Measurements from ENCODE around the gene PARD3.
A peak's percentile ranks its signal among the peaks of the same experiment; 100 is the strongest.
"Not testable (repeated sequence)": the region's sequence is repeated elsewhere in the genome, so short reads cannot be mapped to it uniquely, and the experiment has no call there.

PARD3 gene

GRCh38 chr10:34815185-34816084, at the start of gene PARD3:
TSS of gene PARD3 (minus strand) at chr10:34815296. CDS start at chr10:34814995, 301 bp downstream.
- peak; percentile 85 for DNase-seq

DNA sequence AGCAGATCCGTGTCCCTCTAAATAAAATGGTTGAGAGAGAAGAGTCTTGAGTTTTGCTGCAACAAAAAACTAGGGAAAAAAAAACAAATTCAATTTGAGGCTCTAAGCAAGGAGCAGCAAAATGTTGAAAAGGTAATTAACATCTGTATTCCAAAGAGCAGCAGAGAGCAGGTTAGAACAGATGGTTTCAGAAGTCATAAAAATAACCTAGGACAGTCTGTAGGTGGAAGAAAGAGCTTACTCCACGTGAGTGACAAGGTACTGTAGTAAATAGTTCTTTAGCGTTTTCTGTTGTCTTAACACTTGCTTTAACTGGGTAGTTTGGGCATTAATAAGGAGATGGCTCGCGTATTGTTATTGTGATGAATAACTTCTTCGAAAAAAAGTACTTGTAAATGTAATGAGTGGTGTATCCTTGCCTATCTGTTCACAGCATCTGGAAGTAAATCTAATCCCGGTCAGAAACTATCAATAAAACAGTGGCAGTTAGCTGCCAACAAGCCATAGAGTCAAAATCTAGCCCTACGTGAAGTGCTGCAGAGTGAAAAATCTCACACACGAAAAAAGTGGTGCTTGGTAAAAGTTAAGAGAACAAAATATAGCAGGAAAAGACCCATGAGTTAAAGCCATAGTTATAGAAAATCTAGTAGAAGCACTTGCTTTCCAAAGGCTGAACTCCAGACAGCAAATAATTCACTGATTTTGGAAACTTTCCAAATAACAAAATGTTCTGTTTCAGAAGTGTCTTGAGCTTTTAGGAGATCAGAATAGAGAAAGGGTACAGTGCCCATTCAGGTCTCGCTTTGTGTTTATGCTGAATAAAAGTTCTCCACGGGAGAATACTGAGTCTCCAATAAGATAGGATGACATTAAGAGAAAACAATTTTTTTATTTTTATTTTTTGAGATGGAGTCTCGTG, 49.3 kb upstream of the PARD3 start:
- no peak for DNase-seq

GRCh38 chr10:34862892-34863291, 47.8 kb upstream of the PARD3 start:
- DNase-seq, result peak; percentile 74

DNA sequence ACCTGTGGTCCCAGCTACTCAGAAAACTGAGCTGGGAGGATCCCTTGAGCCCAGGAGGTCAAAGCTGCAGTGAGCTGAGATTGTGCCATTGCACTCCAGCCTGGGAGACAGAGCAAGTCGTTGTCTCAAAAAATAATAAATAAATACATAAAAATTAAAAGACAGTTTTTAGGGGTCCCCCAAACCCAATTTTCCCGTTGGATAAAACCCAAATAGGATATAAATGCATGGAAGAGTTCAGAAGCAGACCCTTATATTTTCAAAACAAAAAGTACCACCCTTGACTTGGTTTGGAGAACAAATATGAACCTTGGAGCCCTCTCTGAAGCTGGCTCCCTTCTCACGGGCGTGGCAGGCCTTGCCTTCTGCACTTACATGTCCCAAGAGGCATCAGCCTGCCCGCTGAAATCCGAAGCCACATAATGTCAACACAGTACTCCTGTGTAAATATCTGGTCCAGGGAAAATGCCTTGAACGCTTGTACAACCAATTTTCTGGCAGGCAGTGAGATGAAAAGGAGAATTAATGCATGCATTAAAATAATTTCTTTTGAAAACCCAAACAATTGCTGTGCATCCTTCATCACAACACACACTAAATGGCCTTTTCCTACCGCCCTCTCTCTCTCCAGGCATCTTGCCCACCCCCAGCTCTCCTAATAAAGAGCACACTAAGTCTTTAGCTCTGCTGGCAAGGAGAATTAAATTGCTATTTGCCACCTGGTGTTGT, 46.4 kb upstream of the PARD3 start:
- peak; percentile 89 for DNase-seq

GRCh38 chr10:34859170-34859569, 44.1 kb upstream of the PARD3 start:
- DNase-seq, result no peak

DNA sequence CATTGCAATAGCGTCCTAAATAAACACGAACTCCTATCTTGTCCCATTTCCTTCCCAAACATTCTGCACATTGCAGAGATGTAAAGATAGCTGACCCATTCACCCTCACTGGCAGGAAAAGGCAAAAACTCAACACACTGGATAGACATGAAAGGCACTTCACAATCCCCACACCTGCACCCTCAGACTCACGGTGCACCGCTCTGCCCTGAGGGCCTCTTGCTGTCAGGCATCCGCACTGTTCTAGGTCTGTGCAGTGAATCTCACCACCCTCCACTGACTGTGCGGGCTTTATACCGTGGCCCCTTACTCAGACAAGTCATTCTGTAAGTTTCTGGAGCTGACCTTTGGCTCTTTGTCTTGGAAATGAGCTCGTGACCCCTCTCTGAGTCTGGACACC, 42.9 kb upstream of the PARD3 start:
- DNase-seq, result no peak

GRCh38 chr10:34854147-34854601, 39.1 kb upstream of the PARD3 start:
- DNase-seq, result peak; percentile 11

- DNase-seq, result no peak
Observed at GRCh38 chr10:34853357-34853756, 38.3 kb upstream of the PARD3 start.

GRCh38 chr10:34850558-34850957, 35.5 kb upstream of the PARD3 start:
- DNase-seq, result no peak

- DNase-seq, result no peak
Observed at GRCh38 chr10:34850036-34850435, 34.9 kb upstream of the PARD3 start.

DNA sequence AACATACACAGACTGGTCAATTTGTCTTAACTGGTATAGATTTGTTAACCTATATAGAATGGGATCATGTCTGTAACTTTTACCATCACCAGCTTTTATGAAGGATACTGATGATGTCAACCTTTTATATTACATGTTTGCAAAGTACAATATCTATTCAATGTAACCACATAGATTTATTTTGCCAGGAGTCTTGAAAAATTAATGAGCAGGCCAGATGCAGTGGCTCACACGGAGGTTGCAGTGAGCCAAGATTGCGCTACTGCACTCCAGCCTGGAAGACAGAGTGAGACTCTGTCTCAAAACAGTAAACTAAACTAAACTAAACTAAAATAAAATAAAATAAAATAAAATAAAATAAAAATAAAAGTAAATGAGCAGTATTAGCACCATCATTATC, 30.0 kb upstream of the PARD3 start:
- no peak for DNase-seq

GRCh38 chr10:34844448-34844847, 29.4 kb upstream of the PARD3 start:
- no peak for DNase-seq

- DNase-seq, result not testable (repeated sequence)
Observed at GRCh38 chr10:34843470-34843869, 28.4 kb upstream of the PARD3 start.

DNA sequence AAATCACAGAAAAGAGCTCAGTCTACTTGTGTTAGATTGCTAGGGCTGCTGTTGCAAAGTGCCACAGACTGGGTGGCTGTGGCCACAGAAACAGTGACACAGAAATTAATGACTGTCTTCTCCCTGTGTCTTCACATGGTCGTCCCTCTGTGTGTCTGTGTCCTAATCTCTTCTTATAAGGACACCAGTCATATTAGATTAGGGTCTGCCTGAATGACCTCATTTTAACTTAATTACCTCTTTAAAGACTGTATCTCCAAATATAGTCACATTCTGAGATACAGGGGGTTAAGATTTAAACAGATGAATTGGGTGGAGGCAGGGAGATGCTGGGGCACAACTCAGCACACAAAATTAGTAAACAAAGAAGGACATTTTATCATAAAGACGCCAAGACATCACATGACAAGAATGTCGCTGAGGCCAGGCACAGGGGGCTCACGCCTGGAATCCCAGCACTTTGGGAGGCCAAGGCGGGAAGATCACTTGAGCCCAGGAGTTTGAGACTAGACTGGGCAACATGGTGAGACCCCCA, 23.3 kb upstream of the PARD3 start:
- DNase-seq, result no peak

DNA sequence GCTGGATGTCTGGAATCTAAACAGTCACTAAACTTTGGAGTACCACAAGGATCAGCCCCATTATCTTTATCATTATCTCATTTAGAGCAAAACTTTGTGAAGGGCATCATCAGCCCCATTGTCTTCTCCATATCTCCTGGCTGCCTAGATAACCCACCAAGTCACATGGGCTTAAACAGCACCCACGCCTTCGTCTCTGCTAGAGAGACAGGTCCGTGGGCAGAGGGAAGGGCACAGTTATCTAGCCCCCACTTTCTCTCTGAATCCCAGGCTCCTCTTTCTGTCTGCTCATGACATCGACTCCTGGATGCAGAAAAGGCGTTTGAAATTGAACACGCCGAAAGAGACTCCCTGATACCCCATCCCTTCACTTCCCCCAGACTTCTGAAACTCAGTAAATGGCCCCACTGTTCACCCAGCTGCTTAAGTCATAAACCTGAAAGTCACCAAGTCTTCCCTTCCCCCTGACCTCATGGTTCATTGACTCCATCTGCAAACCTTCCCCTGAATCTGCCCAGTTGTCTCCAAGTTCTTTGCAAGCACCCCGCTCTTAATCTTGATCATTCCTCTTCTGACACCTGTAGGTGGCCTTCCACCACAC, 20.9 kb upstream of the PARD3 start:
- no peak for DNase-seq

DNA sequence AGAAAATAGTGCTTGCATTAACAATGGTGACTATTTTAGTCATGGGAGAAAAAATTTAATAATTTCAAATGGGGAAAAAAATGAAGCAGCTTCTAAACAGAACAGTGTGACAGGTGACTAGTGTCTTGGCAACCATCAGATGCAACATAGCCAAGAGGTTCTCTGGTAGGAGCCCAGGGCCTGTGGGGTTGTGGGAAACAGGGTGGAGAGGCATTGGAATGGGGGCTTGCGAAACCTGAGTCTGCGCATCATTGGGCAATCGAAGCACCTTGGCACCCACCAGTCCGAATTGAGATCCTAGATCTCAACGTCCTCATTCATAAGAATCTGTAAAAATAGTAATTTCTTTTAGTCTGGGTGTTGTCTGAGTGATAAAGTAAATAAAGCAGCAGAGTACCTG, 19.2 kb upstream of the PARD3 start:
- DNase-seq, result no peak

- no peak for DNase-seq
Observed at GRCh38 chr10:34830217-34830822, 15.2 kb upstream of the PARD3 start.

DNA sequence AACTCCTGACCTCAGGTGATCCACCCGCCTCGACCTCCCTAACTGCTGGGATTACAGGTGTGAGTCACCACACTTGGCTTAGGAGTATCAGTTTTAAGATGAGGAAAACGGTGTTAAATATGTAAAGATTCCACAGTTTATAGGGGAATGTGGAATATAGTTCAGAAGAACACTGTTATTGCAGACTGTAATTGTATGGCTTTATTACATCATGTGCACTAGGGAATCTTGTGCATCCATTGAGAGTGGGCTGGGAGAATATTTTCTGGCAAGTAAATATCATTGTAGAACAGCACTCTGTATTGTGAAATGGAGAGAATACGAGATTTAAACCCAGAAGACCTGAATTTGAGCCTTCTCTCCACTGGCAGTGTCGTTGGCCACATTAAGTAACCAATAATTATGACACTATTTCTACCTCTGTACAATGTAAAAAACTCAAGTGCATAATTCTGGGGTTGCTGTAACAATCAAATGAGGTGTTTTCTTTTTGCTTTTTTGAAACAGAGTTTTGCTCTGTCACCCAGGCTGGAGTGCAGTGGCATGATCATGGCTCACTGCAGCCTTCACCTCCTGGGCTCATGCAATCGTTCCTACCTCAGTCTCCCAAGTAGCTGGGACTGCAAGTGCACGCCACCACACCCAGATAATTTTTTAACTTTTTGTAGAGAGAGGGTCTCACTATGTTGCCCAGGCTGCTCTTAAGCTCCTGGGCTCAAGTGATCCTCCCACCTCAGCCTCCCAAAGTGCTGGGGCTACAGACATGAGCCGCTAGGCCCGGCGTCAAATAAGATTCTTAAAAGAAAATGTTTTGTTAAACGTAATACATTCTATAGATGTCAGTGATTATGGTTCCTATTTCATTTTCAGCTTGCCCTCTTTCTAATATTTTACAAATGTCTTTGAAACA, 12.0 kb upstream of the PARD3 start:
- DNase-seq, result no peak

- no peak for DNase-seq
Observed at GRCh38 chr10:34826221-34826620, 11.1 kb upstream of the PARD3 start.

DNA sequence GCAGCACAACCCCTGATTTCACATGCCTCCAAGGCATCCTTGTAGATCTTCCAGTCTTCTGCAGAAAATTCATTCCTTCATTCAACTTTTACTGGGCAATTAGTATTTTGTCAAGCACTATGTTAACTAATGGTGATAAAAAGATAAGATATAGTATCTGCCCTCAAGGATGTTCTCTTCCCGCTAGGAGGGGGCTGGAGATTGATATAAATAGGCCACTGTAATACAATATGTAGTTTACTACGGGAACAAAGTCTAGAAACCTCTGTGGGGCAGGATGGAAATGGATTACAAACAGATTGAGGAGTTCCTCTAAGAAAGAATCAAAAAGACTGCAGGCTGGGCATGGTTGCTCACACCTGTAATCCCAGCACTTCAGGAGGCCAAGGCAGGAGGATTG, 10.3 kb upstream of the PARD3 start:
- no peak for DNase-seq

- DNase-seq, result no peak
Observed at GRCh38 chr10:34824870-34825269, 9.8 kb upstream of the PARD3 start.
